ENCODE results near the gene EZR.

- TF ChIP-seq POLR2A (IDR thresholded peaks at IDR 0.05; ENCODE audit: low read length) (no peak), GATA1 (IDR thresholded peaks at IDR 0.05; ENCODE audit: low read depth, low read length) (no peak)
These were observed 28.6 kb upstream of the EZR start for GRCh38 chr6:158847786-158848185.
